Endometrial microvascular endothelial cells (primary cell): Measurements from ENCODE around the gene CCN6. TPM values are rescaled to one million over a fixed set of nuclear protein-coding genes. Genes with fewer than 3 reads are reported as not detected.
"Not testable (repeated sequence)": the region's sequence is repeated elsewhere in the genome, so short reads cannot be mapped to it uniquely, and the experiment has no call there.

ENCODE experiments used
- in situ Hi-C: cut with HindIII; loops from 2 replicates; pipeline ENCODE4 v1.10.0; 2017; ENCODE audit warnings: low sequenced_read_pairs, low pct_unique_long_range_greater_than_20kb; ENCODE audit errors: inconsistent ontology term
- total RNA-seq: library from RNA; depleted of rRNA; stranded (reverse); fragments of >200 nt; gene quantifications from one replicate; pipeline ENCODE4 v1.2.3, GENCODE V29; 2015; ENCODE audit errors: inconsistent ontology term

Gene CCN6
- total RNA-seq, 1 donor from 2014 or later: not detected

- in situ Hi-C loops: no loop called here
These were observed 43.0 kb downstream of the CCN6 start for GRCh38 chr6:112096901-112097300.

- in situ Hi-C loops: no loop called here
These were observed 46.7 kb downstream of the CCN6 start for GRCh38 chr6:112100561-112100960.

GRCh38 chr6:112106026-112106425, 52.1 kb downstream of the CCN6 start:
- in situ Hi-C loops: not testable (repeated sequence)

- in situ Hi-C loops: no loop called here
These were observed 52.7 kb downstream of the CCN6 start for GRCh38 chr6:112106562-112106961.

GRCh38 chr6:112109262-112109661, 55.4 kb downstream of the CCN6 start:
- in situ Hi-C loops: no loop called here

- in situ Hi-C loops: no loop called here
These were observed 59.5 kb downstream of the CCN6 start for GRCh38 chr6:112113431-112113830.

- in situ Hi-C loops: no loop called here
These were observed 60.0 kb downstream of the CCN6 start for GRCh38 chr6:112113918-112114317.

GRCh38 chr6:112114577-112115223, 60.8 kb downstream of the CCN6 start:
- in situ Hi-C loops: no loop called here

GRCh38 chr6:112116221-112116620, 62.3 kb downstream of the CCN6 start:
- in situ Hi-C loops: no loop called here

GRCh38 chr6:112117554-112117953, 63.6 kb downstream of the CCN6 start:
- in situ Hi-C loops: no loop called here

- in situ Hi-C loops: no loop called here
These were observed 64.1 kb downstream of the CCN6 start for GRCh38 chr6:112118034-112118433.

Other genes with a start within 250 kb of the CCN6 start
- gene FYN, start 180.7 kb upstream of the CCN6 start, total RNA-seq: 117 TPM
- 14.9 TPM for gene TUBE1, start 33.4 kb downstream of the CCN6 start, total RNA-seq
- 13.7 TPM for gene FAM229B, start 33.5 kb downstream of the CCN6 start, total RNA-seq
- gene LAMA4, start 200.5 kb downstream of the CCN6 start, total RNA-seq: 221 TPM